Measurements from ENCODE around the gene ANKLE1. TPM values are rescaled to one million over a fixed set of nuclear protein-coding genes. Genes with fewer than 3 reads are reported as not detected.

ANKLE1 gene
- polyA plus RNA-seq, 1 donor (not counting 4 experiments of a cell fraction or from before 2014, with no cell fraction given): 0.30 TPM

GRCh38 chr19:17240826-17241399 is 40.8 kb upstream of the ANKLE1 start:
- TF ChIP-seq CTCF (optimal IDR thresholded peaks at IDR 0.05 in 1 of 3, IDR thresholded peaks at IDR 0.05 in 1 of 3, conservative IDR thresholded peaks at IDR 0.05 in 1 of 3; ENCODE audit: extremely low read depth in 1 of 3, insufficient read depth in 2 of 3, low read length in 3 of 3) (no peak), EZH2 (IDR thresholded peaks at IDR 0.05; ENCODE audit: low read length) (no peak)
- H3K36me3 ChIP-seq (ENCODE audit: control insufficient read depth in 2 of 2, extremely low read depth in 1 of 2, insufficient read depth in 2 of 2, low read length in 2 of 2): peaks cover 7 to 8% of the 10 kb centered on the region in 2 experiments
- H2AFZ ChIP-seq (ENCODE audit: control insufficient read depth, low read length): no peak overlapping the region
- DNase-seq (ENCODE audit: low read depth, low spot score): no peak
- no peaks in the 10 kb centered on the region for H3K27me3 ChIP-seq (ENCODE audit: control insufficient read depth, extremely low read depth, insufficient read depth, low read length)
- no peaks in the 10 kb centered on the region for H3K9me3 ChIP-seq (ENCODE audit: control insufficient read depth, low read depth, low read length)
- no peaks in the 10 kb centered on the region for H4K20me1 ChIP-seq (ENCODE audit: control insufficient read depth, extremely low read depth, insufficient read depth, low read length)
- dilution Hi-C loops (cut with MboI; ENCODE audit: extremely low pct_ligation_motif_present, low sequenced_read_pairs): no loop called here
- H3K4me1 ChIP-seq (ENCODE audit: control insufficient read depth, extremely low read depth, insufficient read depth, low read length): peaks cover 5% of the 10 kb centered on the region
- H3K79me2 ChIP-seq (ENCODE audit: control insufficient read depth, insufficient read depth, low read length): peaks cover 40% of the 10 kb centered on the region
- no peak overlapping the region for H3K9ac ChIP-seq (ENCODE audit: control insufficient read depth, extremely low read depth, insufficient read depth, low read length)
- FAIRE-seq: no peak
- no peak overlapping the region for H3K4me3 ChIP-seq (ENCODE audit: control insufficient read depth in 2 of 3, extremely low read depth in 1 of 3, insufficient read depth in 2 of 3, low read depth in 1 of 3, low read length in 3 of 3)
- no peak overlapping the region for H3K4me2 ChIP-seq (ENCODE audit: control insufficient read depth, extremely low read depth, insufficient read depth, low read depth, low read length)
- no peaks in the 10 kb centered on the region for H3K9me1 ChIP-seq (ENCODE audit: control insufficient read depth, extremely low read depth, insufficient read depth, low read length)
- H3K27ac ChIP-seq (ENCODE audit: control insufficient read depth, insufficient read depth, low read length): no peak overlapping the region

GRCh38 chr19:17242431-17243208 is 39.1 kb upstream of the ANKLE1 start:
- Histone ChIP-seq H3K36me3 (ENCODE audit: control insufficient read depth in 2 of 2, extremely low read depth in 1 of 2, insufficient read depth in 2 of 2, low read length in 2 of 2) (peaks cover 3 to 7% of the 10 kb centered on the region in 2 experiments), H3K27ac (ENCODE audit: control insufficient read depth, insufficient read depth, low read length) (no peak overlapping the region), H3K79me2 (ENCODE audit: control insufficient read depth, insufficient read depth, low read length) (peaks cover 40% of the 10 kb centered on the region), H3K4me3 (ENCODE audit: control insufficient read depth in 2 of 3, extremely low read depth in 1 of 3, insufficient read depth in 2 of 3, low read depth in 1 of 3, low read length in 3 of 3) (peak overlapping the region in 1 of 3 experiments; percentile 1), H3K27me3 (ENCODE audit: control insufficient read depth, extremely low read depth, insufficient read depth, low read length) (no peaks in the 10 kb centered on the region), H4K20me1 (ENCODE audit: control insufficient read depth, extremely low read depth, insufficient read depth, low read length) (no peaks in the 10 kb centered on the region), H3K9me3 (ENCODE audit: control insufficient read depth, low read depth, low read length) (no peaks in the 10 kb centered on the region), H3K9ac (ENCODE audit: control insufficient read depth, extremely low read depth, insufficient read depth, low read length) (no peak overlapping the region), H3K4me1 (ENCODE audit: control insufficient read depth, extremely low read depth, insufficient read depth, low read length) (peaks cover 16% of the 10 kb centered on the region), H3K9me1 (ENCODE audit: control insufficient read depth, extremely low read depth, insufficient read depth, low read length) (no peaks in the 10 kb centered on the region), H2AFZ (ENCODE audit: control insufficient read depth, low read length) (no peak overlapping the region), H3K4me2 (ENCODE audit: control insufficient read depth, extremely low read depth, insufficient read depth, low read depth, low read length) (no peak overlapping the region)
- no peak for FAIRE-seq
- TF ChIP-seq CTCF (optimal IDR thresholded peaks at IDR 0.05 in 1 of 3, IDR thresholded peaks at IDR 0.05 in 1 of 3, conservative IDR thresholded peaks at IDR 0.05 in 1 of 3; ENCODE audit: extremely low read depth in 1 of 3, insufficient read depth in 2 of 3, low read length in 3 of 3) (no peak), EZH2 (IDR thresholded peaks at IDR 0.05; ENCODE audit: low read length) (no peak)
- dilution Hi-C loops (cut with MboI; ENCODE audit: extremely low pct_ligation_motif_present, low sequenced_read_pairs): no loop called here
- DNase-seq (ENCODE audit: low read depth, low spot score): no peak
